ENCODE data around the gene DRC1.

The DRC1 gene

DNA sequence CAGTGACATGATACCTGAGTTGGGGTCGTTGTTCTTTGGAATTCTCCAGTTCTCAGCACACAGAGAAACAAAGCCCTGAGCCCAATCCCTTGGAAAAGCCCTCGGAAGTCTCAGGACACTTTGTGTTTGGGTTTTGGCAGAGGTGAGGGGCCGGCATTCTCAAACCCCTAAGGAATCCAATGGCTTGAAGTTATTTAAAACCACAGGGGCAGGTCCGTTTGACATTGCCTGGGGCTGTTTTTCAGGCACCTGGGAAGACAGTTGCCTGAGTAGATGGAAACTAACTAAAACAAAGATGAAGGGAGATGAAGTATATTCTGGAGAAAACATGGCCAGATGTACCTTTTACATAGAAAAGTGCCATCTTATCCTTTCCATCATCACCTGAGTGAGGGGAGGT lies 98.7 kb downstream of the DRC1 start:
- intact Hi-C loops (cut with micrococcal nuclease) = loop anchor here (5.0 kb wide), 1 partner anchor 77 kb away; no protein-coding TSS in a partner anchor
- Mint-ChIP-seq H3K27ac (no peak overlapping the region), H3K9me3 (no peaks in the 10 kb centered on the region), H3K36me3 (ENCODE audit: low read depth) (no peaks in the 10 kb centered on the region), H3K4me1 (ENCODE audit: low read depth) (peaks cover 15% of the 10 kb centered on the region), H3K4me3 (no peak overlapping the region), H3K27me3 (peaks cover 18% of the 10 kb centered on the region)

DNA sequence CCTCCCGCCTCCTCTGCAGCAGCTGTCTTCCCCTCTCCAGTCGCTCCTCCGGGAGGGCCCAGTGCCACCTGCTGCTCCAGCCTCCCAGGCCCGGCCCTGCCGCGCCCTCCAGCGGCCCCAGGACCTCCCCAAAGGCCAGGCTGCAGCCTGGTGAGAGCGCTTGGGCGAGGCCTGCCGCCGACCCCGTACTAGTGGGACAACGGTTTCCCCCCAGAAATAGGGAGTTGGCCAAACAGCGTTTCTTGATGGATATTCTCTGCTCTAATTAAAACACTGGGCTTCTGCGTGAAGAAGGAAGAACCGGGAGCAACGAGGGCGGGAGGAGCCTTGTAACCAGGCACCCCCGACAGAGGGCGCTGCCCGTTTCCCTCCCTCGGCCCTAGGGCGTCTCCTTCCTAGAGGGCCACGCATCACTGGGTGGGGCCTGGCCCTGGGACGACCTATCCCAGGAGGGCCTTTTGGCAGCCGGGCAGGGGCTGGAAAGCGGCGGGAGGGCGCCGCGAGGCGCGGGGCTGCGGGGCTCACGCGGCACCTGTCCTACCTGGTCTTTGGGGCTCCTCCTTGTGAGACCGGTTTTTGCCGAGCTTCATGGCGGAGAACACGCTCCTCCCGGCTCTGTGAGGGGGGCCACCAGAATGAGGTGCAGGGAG lies 101.6 kb downstream of the DRC1 start:
- Mint-ChIP-seq H3K36me3 (ENCODE audit: low read depth) (no peaks in the 10 kb centered on the region), H3K9me3 (no peaks in the 10 kb centered on the region), H3K27ac (peak overlapping the region; percentile 57), H3K4me3 (peak overlapping the region; percentile 70), H3K4me1 (ENCODE audit: low read depth) (peaks cover 15% of the 10 kb centered on the region), H3K27me3 (peaks cover 15% of the 10 kb centered on the region)
- intact Hi-C loops (cut with micrococcal nuclease) = loop anchor here (5.0 kb wide), 1 partner anchor 74 kb away; no protein-coding TSS in a partner anchor

GRCh38 chr2:26504002-26504401 lies 102.3 kb downstream of the DRC1 start:
- Mint-ChIP-seq H3K27me3 (peaks cover 12% of the 10 kb centered on the region), H3K27ac (peak overlapping the region; percentile 57), H3K4me1 (ENCODE audit: low read depth) (peaks cover 15% of the 10 kb centered on the region), H3K4me3 (peak overlapping the region; percentile 70), H3K9me3 (no peaks in the 10 kb centered on the region), H3K36me3 (ENCODE audit: low read depth) (no peaks in the 10 kb centered on the region)
- intact Hi-C loops (cut with micrococcal nuclease) = loop anchor here (5.0 kb wide), 1 partner anchor 73 kb away; no protein-coding TSS in a partner anchor

DNA sequence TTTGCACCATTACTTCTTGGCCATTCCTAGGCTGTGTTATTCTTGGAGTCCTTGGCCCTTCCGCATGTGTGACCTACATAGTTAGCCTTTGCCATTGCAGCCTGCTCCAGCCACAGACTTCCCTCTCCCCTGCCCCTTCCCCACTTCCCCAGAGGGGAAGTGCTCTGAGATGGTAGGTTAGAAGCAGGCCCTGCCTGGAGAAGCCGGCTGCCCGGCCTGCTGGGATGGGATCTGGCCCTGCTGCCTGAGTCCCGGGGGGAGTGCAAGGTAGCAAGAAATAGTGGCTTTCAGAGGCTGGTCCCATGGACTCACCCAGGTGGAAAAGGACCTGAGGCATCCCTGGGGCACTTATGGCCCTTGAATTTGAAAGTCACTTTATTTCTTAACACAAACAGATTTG lies 104.6 kb downstream of the DRC1 start:
- no peak overlapping the region for H3K4me3 Mint-ChIP-seq
- no peaks in the 10 kb centered on the region for H3K9me3 Mint-ChIP-seq
- H3K36me3 Mint-ChIP-seq (ENCODE audit: low read depth) = no peaks in the 10 kb centered on the region
- no peak overlapping the region for H3K27ac Mint-ChIP-seq
- H3K27me3 Mint-ChIP-seq = peaks cover 11% of the 10 kb centered on the region
- intact Hi-C loops (cut with micrococcal nuclease) = no loop called here
- H3K4me1 Mint-ChIP-seq (ENCODE audit: low read depth) = peaks cover 15% of the 10 kb centered on the region
